Measurements from ENCODE around the gene P4HA2.

DNA sequence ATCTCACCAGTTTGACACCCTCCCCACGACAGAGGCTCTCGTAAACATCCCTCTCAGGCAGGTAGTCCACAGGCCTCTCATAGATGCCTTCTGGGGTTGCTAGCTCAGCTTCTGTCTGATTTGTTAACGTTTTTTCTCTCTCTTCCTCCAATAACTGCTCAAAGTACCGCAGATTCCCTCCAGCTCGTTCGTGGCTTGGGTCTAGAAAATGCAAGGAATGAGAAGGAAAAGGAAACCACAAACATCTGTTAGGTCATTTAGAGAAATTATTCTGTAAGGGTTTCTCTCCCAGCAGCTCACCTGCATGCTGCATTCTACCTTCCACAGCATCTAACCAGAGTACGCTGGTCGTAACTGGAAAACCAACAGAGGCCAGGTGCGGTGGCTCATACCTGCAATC, 18.5 kb downstream of the P4HA2 start:
- no peak for TF ChIP-seq POLR2A (IDR thresholded peaks at IDR 0.05; ENCODE audit: control extremely low read depth in 1 of 2, low read depth in 2 of 2, low read length in 2 of 2)
- no peak for TF ChIP-seq EZH2 (IDR thresholded peaks at IDR 0.05; ENCODE audit: low read depth, low read length, severe bottlenecking)
- no peak for TF ChIP-seq CTCF (IDR thresholded peaks at IDR 0.05; ENCODE audit: control extremely low read depth in 1 of 3, insufficient read depth in 1 of 3, low read depth in 1 of 3, low read length in 3 of 3)
- no peak for TF ChIP-seq SUZ12 (IDR thresholded peaks at IDR 0.05; ENCODE audit: low read length)
- TF ChIP-seq ZNF274 (IDR thresholded peaks at IDR 0.05; ENCODE audit: borderline replicate concordance, extremely low read depth, low read length), result no peak
- no peak for TF ChIP-seq YY1 (IDR thresholded peaks at IDR 0.05; ENCODE audit: low read depth, low read length)

Measured in H1 (cell line).